Measurements from ENCODE around the gene CACNA1H.

GRCh38 chr16:1131378-1131994 lies 21.4 kb upstream of the CACNA1H start:
- TF ChIP-seq EZH2phosphoT487 (IDR thresholded peaks at IDR 0.05; ENCODE audit: insufficient read depth, low read depth) (no peak), EZH2 (IDR thresholded peaks at IDR 0.05; ENCODE audit: insufficient read depth, poor library complexity, severe bottlenecking) (no peak)

All from GM23248 (cell line).